Mesendoderm (in vitro differentiated cells): Measurements from ENCODE around the gene PIK3C2B.

Experiments used
- DNase-seq: peaks from one replicate; pipeline ENCODE4 v3.0.0; 2013
- H2AK5ac ChIP-seq: 2 replicates; pipeline ENCODE4 v1.6.1; 2013; ENCODE audit warnings: low read length, inconsistent platforms
- H2BK120ac ChIP-seq: 2 replicates; pipeline ENCODE4 v1.6.1; 2013; ENCODE audit warnings: low read depth, mild to moderate bottlenecking, low read length, moderate library complexity, mixed read lengths
- H2BK15ac ChIP-seq: replicated peaks from 2 replicates; pipeline ENCODE4 v1.6.1; 2013; ENCODE audit warnings: low read depth, mild to moderate bottlenecking, moderate library complexity
- H2BK5ac ChIP-seq: 2 replicates; pipeline ENCODE4 v1.6.1; 2013; ENCODE audit warnings: low read length, inconsistent platforms
- H3K18ac ChIP-seq: 2 replicates; pipeline ENCODE4 v1.6.1; 2013; ENCODE audit warnings: mild to moderate bottlenecking, low read length, mixed read lengths
- H3K23ac ChIP-seq: one replicate; pipeline ENCODE4 v1.6.1; 2013; ENCODE audit warnings: low read length
- H3K27ac ChIP-seq: 2 replicates; pipeline ENCODE4 v1.5.1; 2013; ENCODE audit warnings: low read depth, mild to moderate bottlenecking, inconsistent platforms, low read length, moderate library complexity
- H3K27me3 ChIP-seq: 2 replicates; pipeline ENCODE4 v1.6.1; 2013; ENCODE audit warnings: low read length, control low read depth, mild to moderate bottlenecking, inconsistent platforms; ENCODE audit not compliant: insufficient read depth, poor library complexity
- H3K36me3 ChIP-seq: 2 replicates; pipeline ENCODE4 v1.6.1; 2013; ENCODE audit warnings: low read length, inconsistent platforms; ENCODE audit not compliant: control insufficient read depth, insufficient read depth
- H3K4ac ChIP-seq: one replicate; pipeline ENCODE4 v1.6.1; 2013; ENCODE audit warnings: low read depth, mild to moderate bottlenecking, low read length, moderate library complexity
- H3K4me1 ChIP-seq: 2 replicates; pipeline ENCODE4 v1.6.1; 2013; ENCODE audit warnings: low read depth, low read length, inconsistent platforms; ENCODE audit not compliant: control insufficient read depth
- H3K4me2 ChIP-seq: 2 replicates; pipeline ENCODE4 v1.6.1; 2013; ENCODE audit warnings: low read length
- H3K4me3 ChIP-seq: 2 replicates; pipeline ENCODE4 v1.5.1; 2013; ENCODE audit warnings: mild to moderate bottlenecking, low read length
- H3K56ac ChIP-seq: one replicate; pipeline ENCODE4 v1.6.1; 2013; ENCODE audit warnings: low read length
- H3K79me1 ChIP-seq: 2 replicates; pipeline ENCODE4 v1.6.1; 2013; ENCODE audit warnings: low read length, inconsistent platforms
- H3K79me2 ChIP-seq: 2 replicates; pipeline ENCODE4 v1.6.1; 2013; ENCODE audit warnings: mild to moderate bottlenecking, low read length; ENCODE audit not compliant: control insufficient read depth, insufficient read depth
- H3K9ac ChIP-seq: 2 replicates; pipeline ENCODE4 v1.6.1; 2013; ENCODE audit warnings: low read length, inconsistent platforms
- H4K5ac ChIP-seq: one replicate; pipeline ENCODE4 v1.6.1; 2013; ENCODE audit warnings: low read length
- H4K8ac ChIP-seq: one replicate; pipeline ENCODE4 v1.6.1; 2013; ENCODE audit warnings: low read depth, mild to moderate bottlenecking, control low read depth, low read length, moderate library complexity
- WGBS: extraction: QIAGEN DNeasy Blood & Tissue Kit; methylation state at CpG from one replicate; pipeline ENCODE4 v1.1.7; 2013; ENCODE audit warnings: low lambda C conversion rate, missing lambda C conversion rate; ENCODE audit not compliant: insufficient coverage; ENCODE audit errors: extremely low coverage; 5-methylcytosine and 5-hydroxymethylcytosine counted together

Gene PIK3C2B

GRCh38 chr1:204480515-204480914, 14.1 kb downstream of the PIK3C2B start:
- no peaks in the 10 kb centered on the region for H3K79me2 ChIP-seq
- no peaks in the 10 kb centered on the region for H3K36me3 ChIP-seq
- H3K27ac ChIP-seq, result no peak overlapping the region
- no peak for DNase-seq
- H2AK5ac ChIP-seq, result no peak overlapping the region
- no peak overlapping the region for H2BK5ac ChIP-seq
- no peak overlapping the region for H3K4me2 ChIP-seq
- no peak overlapping the region for H4K5ac ChIP-seq
- H2BK120ac ChIP-seq, result no peak overlapping the region
- H3K4me1 ChIP-seq, result peaks cover 9% of the 10 kb centered on the region
- H3K27me3 ChIP-seq, result no peaks in the 10 kb centered on the region
- no peak overlapping the region for H3K23ac ChIP-seq
- H3K18ac ChIP-seq, result no peak overlapping the region
- H2BK15ac ChIP-seq, result no peak overlapping the region
- H3K79me1 ChIP-seq, result peaks cover 2% of the 10 kb centered on the region
- H3K9ac ChIP-seq, result no peak overlapping the region
- no peak overlapping the region for H3K56ac ChIP-seq
- H3K4me3 ChIP-seq, result no peak overlapping the region
- no CpG with 5 or more reads among the region's 8 CpGs for WGBS
- H4K8ac ChIP-seq, result no peak overlapping the region
- no peak overlapping the region for H3K4ac ChIP-seq

- WGBS, result no CpG with 5 or more reads among the region's 13 CpGs
- H3K18ac ChIP-seq, result no peak overlapping the region
These were observed 15.0 kb downstream of the PIK3C2B start for GRCh38 chr1:204479387-204480136.

GRCh38 chr1:204478921-204479320, 15.7 kb downstream of the PIK3C2B start:
- no CpG with 5 or more reads among the region's 2 CpGs for WGBS
- peaks cover 11% of the 10 kb centered on the region for H3K4me1 ChIP-seq

More at GRCh38 chr1:204479387-204480136, 15.0 kb downstream of the PIK3C2B start:
- DNase-seq, result no peak
- Histone ChIP-seq H2BK120ac (no peak overlapping the region), H3K4ac (no peak overlapping the region), H3K27me3 (no peaks in the 10 kb centered on the region), H3K9ac (no peak overlapping the region), H4K5ac (no peak overlapping the region), H3K23ac (no peak overlapping the region), H3K36me3 (no peaks in the 10 kb centered on the region), H3K79me1 (peaks cover 2% of the 10 kb centered on the region), H3K4me1 (peaks cover 9% of the 10 kb centered on the region), H3K27ac (no peak overlapping the region), H3K56ac (no peak overlapping the region), H4K8ac (no peak overlapping the region), H2BK5ac (no peak overlapping the region), H2BK15ac (no peak overlapping the region), H3K4me2 (no peak overlapping the region), H3K79me2 (no peaks in the 10 kb centered on the region), H3K4me3 (no peak overlapping the region), H2AK5ac (no peak overlapping the region)

GRCh38 chr1:204478172-204478899, 16.3 kb downstream of the PIK3C2B start:
- no peak for DNase-seq
- Histone ChIP-seq H3K4me1 (peaks cover 13% of the 10 kb centered on the region), H4K8ac (no peak overlapping the region), H3K4me3 (no peak overlapping the region), H2AK5ac (no peak overlapping the region), H2BK120ac (no peak overlapping the region), H3K23ac (no peak overlapping the region), H3K18ac (no peak overlapping the region), H4K5ac (no peak overlapping the region), H2BK5ac (no peak overlapping the region), H3K36me3 (no peaks in the 10 kb centered on the region), H3K27me3 (no peaks in the 10 kb centered on the region), H3K79me1 (no peaks in the 10 kb centered on the region), H3K4ac (no peak overlapping the region), H3K4me2 (no peak overlapping the region), H3K9ac (no peak overlapping the region), H3K56ac (no peak overlapping the region), H2BK15ac (no peak overlapping the region), H3K27ac (no peak overlapping the region), H3K79me2 (no peaks in the 10 kb centered on the region)
- WGBS, result no CpG with 5 or more reads among the region's 7 CpGs

More at GRCh38 chr1:204478921-204479320, 15.7 kb downstream of the PIK3C2B start:
- Histone ChIP-seq H3K27me3 (no peaks in the 10 kb centered on the region), H2BK5ac (no peak overlapping the region), H3K79me2 (no peaks in the 10 kb centered on the region), H2AK5ac (no peak overlapping the region), H3K36me3 (no peaks in the 10 kb centered on the region), H2BK15ac (no peak overlapping the region), H3K9ac (no peak overlapping the region), H4K8ac (no peak overlapping the region), H3K4ac (no peak overlapping the region), H3K27ac (no peak overlapping the region), H3K79me1 (peaks cover 2% of the 10 kb centered on the region), H3K18ac (no peak overlapping the region), H4K5ac (no peak overlapping the region), H3K23ac (no peak overlapping the region), H3K56ac (no peak overlapping the region), H3K4me2 (no peak overlapping the region), H2BK120ac (no peak overlapping the region), H3K4me3 (no peak overlapping the region)
- DNase-seq, result no peak

DNA sequence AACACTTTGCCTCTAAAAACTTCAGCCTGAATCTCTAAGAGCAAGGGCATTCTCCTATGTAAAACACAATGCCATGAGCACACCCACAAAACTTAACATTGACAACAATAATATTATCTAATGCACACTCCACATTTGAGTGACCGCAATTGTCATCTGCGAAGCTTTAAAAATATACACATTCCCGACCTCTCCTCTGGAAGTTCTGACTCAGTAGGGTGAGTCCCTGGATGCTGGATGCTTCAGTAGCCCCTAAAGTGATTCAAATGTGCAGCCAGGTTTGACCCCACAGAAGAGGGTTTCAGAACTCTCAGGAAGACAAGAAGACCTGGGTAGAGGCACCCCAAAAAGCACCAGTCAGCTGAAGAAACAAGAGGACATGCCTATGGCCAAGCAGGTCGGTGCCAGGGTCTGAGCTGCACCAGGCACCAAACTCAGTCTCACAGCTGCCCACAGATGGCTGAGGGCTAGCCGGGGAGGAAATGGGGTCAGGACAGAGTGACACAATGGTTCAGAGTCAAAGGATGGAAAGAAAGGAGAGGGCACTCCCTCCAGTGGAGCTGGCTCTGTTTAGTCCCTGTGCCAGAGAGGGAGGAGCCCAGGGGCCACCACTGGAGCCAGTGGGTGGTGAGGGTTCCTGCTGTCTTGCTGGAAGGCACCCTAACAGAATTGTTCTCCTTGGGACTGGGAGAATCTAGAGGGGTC, 17.4 kb downstream of the PIK3C2B start:
- H3K4me1 ChIP-seq, result peaks cover 13% of the 10 kb centered on the region
- H3K4ac ChIP-seq, result no peak overlapping the region
- no peak for DNase-seq
- H3K79me2 ChIP-seq, result no peaks in the 10 kb centered on the region
- H3K27me3 ChIP-seq, result no peaks in the 10 kb centered on the region
- H3K79me1 ChIP-seq, result no peaks in the 10 kb centered on the region
- no peak overlapping the region for H3K27ac ChIP-seq
- H3K4me3 ChIP-seq, result no peak overlapping the region
- H3K9ac ChIP-seq, result no peak overlapping the region
- no peak overlapping the region for H2BK5ac ChIP-seq
- H2BK15ac ChIP-seq, result no peak overlapping the region
- no peak overlapping the region for H3K56ac ChIP-seq
- no peak overlapping the region for H3K4me2 ChIP-seq
- no peak overlapping the region for H4K5ac ChIP-seq
- H2AK5ac ChIP-seq, result no peak overlapping the region
- H4K8ac ChIP-seq, result no peak overlapping the region
- H3K18ac ChIP-seq, result no peak overlapping the region
- no peak overlapping the region for H3K23ac ChIP-seq
- no peaks in the 10 kb centered on the region for H3K36me3 ChIP-seq
- no CpG with 5 or more reads among the region's 5 CpGs for WGBS
- H2BK120ac ChIP-seq, result no peak overlapping the region
